HK-2 (cell line): Measurements from ENCODE around the gene FXR1.
A peak's percentile ranks its signal among the peaks of the same experiment; 100 is the strongest.
"Not testable (repeated sequence)": the region's sequence is repeated elsewhere in the genome, so short reads cannot be mapped to it uniquely, and the experiment has no call there.

ENCODE experiments used
- DNase-seq: peaks from one replicate; pipeline ENCODE4 v3.0.0-alpha.2; 2018; ENCODE audit not compliant: unreplicated experiment

The FXR1 gene

DNA sequence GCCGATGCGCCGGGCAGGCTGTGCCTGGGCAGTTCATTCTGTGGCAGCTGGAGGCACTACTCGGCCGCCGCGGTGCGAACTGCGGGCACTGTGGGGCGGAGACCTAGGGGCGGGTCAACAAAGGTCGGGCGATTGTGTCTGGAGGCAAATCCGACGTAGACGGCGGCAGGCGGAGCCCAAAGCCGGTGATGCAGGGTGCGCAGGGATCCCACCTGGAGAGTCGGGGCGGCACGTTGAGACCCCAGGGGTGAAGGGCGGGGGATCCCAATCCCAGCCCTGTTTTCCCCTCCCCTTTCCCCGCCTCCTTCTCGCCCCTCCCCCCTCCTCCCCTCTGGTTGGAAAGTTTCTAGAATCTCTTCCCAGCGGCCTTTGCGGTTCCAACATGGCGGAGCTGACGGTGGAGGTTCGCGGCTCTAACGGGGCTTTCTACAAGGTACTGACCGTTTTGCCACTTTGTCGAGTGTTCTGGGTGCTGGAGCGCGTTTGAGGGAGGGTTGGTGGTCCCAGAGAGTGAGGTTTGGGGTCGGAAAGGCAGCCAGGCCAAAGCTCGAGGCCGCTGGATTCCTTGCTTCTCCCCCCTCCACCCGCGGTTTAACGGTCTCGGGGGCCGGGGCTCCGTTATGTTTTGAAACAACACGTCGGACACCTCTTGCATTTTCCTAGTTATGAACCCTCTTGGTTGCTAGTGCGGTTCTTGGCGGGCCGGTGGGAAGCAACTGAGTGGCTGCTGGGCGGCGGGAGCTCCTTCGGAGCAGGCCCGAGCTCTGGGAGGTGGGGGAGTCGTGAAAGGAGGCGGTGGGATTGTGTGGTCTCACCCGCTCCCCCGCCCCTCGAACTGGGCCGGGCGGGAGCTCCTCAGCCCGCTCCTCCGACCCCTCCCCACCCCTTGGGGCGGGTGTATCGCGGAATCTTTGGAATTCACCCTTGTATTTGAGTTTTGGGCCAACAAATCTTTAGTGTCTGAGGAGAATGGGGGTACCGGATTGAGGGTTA, at the start of gene FXR1:
TSS of gene FXR1 (plus strand) at position 367 of the 993 bp plus-strand sequence. CDS start at position 383, 16 bp downstream.
- DNase-seq: peak; percentile 98

DNA sequence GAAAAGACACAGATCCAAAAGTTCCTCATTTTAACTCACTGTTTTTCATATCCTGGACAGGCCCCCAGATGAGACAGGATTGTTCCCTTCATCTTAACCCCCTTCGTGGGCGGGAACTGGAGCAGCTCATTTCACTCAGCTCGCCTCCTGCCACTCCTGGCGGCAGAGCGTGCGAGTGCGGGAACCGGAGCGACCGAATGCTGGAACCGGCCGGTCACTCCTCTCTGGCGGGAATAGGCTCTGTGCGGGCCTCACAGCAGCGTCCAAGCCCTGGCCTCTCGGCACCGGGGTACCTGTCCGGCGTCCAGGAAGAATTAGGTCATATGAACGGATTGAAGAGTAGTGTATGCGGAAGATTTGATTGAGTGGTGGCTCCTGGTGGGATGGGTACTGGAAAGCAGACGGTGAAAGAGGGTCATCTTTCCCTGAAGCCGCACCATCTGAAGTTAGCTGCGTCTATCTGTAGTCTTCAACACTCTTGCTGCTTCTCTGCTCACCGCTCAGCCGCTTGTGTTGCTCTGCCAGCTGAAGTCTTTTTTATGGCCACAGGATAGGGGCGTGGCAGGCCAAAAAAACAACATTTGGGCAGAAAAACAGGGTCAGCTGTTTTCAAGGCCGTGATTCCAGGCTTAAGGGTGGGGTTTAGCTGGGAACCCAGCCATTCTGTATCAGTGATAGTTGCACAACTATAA, 42.3 kb upstream of the FXR1 start:
- DNase-seq: no peak

DNA sequence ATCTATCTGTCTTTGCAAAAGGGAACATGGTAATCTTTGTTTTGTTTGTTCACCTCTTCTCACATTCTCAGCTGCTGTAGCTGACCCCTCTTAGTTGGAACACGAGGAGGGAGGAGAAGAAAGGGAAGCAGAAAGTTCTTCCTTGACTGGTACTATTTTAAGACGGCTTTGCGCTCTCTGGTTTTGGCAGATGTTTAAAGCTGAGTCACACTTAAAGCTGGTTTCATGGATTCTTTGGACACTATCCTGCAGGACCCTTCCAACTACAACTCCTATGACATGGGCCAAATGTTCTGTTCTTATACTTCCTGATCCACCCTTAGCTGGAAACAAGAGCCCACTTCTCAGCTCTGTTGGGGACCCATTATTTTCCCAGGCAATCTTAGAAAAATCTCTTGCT, 40.6 kb upstream of the FXR1 start:
- no peak for DNase-seq

DNA sequence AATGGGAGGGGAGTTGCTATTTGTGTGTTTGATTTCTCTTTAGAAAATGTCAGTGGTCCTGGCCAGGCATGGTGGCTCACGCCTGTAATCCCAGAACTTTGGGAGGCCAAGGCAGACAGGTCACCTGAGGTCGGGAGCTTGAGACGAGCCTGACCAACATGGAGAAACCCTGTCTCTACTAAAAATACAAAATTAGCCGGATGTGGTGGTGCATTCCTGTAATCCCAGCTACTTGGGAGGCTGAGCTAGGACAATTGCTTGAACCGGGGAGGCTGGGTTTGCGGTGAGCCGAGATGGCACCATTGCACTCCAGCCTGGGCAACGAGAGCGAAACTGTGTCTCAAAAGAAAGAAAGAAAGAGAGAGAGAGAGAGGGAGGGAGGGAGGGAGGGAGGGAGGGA, 40.0 kb upstream of the FXR1 start:
- not testable (repeated sequence) for DNase-seq

DNA sequence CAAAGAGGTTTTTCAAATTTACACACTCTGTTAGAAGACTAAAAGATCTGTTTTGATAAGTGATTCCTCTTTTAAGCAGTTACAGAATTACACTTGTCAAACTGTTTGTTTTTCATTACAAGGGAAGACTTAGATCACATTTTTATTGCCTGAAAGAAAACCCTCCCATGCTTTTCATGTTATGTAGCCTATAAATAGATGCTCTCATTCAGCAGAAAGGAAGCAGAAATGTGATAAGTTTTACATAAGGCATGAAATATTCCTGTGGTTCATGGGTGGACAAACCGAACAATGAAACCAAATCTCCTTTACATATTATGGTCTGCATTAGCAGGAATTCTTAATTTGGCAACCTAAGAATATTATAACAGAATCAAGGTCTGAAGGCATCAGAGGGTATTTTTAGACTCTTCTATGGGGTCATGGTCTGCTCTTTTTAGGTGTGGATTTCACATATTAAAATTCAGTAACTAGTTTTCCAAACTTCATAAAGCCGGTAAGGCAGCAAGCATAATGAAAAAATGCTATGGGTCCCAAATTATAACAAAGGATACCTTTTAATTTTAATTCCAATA, 37.3 kb upstream of the FXR1 start:
- DNase-seq: no peak

DNA sequence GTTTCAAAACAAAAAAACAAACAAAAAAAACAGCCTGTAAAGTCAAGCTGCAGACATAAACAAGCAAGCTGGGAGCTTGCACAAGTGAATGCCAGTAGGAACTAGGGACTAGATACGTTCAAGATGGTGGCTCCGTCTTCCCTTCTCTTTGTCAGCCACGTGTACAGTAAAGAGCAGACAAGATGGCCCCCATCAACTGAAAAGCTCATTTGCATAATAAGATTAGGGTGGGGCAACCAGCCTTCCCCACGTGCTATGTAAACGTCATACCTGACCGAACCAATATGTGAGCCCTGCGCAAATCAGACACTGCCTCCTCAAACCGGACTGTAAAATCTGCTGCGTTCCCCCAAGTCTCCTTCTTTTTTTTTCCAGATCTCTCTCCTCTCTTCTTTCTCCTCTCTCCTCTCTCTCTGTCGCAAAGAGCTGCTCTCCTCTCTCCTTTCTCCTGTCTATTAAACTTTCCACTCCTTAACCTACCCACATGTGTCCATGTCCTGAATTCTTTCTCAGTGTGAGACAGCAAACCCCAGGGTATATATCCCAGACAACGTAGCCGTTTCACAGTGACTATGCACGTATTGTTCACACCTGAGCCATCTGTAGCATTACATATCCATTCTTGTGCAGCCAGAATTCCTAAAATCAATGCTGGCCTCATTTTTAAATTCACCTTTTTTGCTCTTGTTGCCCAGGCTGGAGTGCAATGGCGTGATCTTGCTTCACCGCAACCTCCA, 31.2 kb upstream of the FXR1 start:
- DNase-seq: no peak

DNA sequence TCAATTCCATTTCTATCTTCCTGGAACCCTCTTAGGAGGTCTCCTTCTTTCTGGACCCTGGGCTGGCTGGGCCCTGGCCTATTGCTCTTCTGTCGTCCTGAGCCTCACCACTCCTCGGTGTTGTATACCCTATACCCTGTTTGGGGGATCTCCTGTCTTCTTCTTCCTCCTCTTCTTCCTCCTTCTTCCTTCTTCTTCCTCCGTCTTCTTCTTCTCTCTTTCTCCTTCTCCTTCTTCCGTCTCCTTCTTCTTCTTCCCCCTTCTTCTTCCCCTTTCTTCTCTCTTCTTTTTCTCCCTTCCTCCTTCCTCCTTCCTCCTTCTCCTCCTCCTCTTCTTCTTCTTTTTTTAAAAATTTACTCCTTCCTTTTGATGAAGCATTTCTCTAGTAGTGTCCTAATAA, 30.4 kb upstream of the FXR1 start:
- DNase-seq: no peak

DNA sequence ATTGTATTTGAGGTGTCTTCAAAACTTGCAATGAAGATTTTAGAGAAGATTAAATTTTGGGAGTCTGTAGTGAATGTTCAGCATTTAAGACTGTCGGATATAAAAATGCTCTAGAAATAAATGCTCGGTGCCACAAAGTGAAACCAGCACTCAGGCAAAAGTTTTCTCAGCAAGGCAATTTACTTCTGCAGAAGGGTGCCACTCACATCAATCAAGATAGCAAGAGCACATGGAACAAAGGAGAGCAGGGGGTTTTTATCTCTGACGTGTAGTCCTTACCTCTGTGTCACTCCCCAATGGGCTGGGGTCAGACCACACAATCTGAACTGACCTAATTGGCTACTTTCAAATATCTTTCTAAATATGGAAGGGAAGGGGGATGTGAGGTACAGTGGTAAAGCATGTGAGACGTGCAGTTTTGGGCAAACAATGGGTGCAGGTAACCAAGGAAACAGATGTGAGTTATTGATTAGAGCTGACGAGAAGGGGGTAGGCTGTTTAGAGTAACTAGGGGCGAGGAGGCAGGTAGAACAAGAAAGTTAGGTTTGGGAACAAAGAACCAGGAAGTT, 23.4 kb upstream of the FXR1 start:
- no peak for DNase-seq

DNA sequence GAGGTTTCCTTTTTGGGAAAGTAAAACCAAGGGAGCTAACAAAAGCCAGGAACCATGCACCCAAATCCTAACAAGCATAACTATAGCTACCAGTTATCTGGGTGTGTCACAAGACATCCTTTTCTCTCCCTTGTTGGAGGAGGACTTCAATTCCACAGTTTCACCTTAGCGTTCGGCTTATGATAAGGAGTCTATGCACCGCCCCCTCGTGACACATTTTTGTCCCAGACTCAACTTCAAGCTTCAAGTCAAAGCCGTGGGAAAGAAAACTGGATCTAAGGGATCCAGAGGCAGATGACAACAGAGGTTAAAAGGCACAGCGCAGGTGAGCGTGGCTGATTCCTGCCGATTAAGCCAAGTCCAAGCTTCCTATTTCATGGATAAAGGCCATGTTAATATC, 13.9 kb upstream of the FXR1 start:
- DNase-seq: no peak

DNA sequence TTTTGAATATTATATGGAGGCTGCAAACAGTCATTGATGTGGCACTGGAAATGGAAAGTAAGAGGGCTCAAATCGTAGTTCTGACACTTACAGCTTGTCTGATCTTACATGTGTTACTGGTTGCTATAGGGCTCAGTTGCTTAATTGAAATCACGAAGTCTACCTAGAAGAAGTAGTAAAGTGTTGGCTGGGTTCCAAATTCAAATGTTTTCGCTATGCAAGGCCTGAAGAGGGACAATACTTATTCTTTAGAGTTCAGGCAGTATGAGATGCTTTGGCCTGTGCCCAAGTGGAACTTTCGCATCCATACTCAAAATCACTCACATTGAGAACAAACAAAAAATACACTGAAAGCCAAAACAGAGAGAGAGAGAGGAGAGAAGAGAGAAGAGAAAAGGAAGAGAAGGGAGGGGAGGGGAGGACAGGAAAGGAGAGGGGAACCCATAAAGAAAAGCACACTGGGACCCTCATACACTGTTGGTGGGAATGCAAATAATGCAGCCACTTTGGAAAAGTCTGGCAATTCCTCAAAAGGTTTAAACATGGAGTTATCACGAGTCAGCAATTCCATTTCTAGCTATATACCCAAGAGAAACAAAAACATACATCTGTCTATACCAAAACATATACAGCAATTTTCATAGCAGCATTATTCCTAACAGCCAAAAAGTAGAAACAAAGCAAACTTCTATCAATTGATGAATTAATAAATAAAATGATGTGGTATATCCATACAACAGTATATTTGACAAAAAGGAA, 2.9 kb upstream of the FXR1 start:
- DNase-seq: no peak

DNA sequence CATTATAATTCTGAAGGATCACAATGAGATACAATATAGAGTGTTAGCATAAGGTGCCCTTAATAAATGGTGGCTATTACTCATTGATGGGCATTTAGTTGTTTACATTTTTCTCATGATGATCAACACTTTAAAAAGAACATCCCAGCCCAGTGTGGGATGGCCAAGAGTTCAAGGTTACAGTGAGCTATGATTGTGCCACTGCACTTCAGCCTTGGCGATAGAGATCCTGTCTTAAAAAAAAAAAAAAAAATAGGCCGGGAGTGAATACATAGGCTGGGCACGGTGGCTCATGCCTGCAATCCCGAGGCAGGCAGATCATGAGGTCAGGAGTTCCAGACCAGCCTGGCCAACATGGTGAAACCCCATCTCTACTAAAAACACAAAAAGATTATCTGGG, 1.6 kb upstream of the FXR1 start:
- no peak for DNase-seq

DNA sequence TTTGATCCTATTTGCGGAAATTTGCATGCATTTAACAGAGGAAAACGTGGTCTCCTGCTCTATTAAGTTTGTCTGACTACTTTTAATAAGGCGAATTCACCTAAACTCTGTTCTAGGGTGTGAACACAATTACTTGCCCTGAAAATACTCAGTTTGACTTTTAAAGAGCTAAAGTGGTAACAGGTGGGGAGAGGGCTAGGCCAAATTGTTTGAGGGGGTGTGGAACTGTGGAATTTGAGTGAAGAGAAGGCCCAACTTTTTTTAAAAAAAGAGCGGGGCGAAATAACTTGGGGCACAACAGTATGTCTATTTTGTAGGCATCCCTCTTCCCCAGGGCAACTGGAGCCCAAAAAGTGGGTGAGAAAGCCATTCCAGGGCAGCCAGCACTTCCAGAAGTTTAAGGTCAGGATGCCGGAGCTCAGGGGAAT, 580 bp upstream of the FXR1 start:
- no peak for DNase-seq

DNA sequence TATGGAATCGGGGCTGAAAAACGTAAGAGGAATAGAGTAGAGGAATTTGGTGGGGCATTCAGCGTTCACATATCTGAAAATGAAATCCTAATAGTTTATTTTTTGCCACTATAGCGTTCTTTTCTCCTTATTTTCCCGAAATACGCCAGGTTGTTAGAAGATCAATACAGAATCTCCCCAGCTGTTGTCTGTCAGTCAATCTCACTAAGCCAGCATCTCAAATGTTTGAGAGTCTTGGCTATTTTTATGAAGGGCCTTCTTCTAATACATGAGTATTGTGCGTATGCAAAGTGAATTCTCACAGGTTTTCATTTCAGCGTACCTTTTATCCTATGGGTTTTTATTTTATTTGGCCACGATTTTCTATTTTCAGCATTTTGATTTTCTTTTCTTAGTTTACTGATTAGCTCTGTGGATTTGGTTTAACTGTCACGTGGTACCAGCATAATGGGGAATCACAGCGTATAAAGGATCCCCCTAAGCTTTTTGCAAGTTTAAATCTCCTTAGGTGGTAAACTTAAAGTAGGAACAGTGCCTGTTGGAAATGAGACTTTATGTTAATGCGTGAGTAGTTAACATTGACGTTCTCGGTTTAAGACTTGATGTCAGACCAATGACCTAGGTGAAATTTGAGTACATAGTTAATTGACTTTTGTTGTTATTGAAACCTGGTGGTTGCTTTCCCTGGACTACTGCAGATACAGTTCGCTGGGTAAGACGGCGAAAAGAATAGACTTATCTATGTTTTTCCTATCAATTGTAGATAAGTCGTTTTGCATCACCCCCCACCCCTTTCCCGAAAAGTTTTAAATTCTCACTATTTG, 1.3 kb downstream of the FXR1 start:
- DNase-seq: no peak

DNA sequence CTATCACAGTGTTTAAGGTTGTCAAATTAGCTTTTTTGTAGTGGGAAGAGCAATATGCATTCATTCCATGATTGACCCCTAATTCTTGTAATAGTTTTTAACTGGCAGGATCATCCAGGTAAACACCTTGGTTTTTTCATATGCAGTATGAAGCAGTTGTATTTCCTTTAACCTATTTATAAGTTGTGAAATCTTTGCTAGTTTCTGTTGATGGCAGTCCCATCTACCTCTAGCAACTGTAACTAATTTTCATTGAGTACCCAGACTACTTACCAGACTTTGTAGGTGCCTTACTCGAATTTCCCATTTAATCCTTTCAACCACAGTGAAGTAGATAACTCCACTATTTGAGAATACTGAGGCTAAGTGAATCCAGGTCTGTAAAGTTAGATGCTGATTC, 6.1 kb downstream of the FXR1 start:
- no peak for DNase-seq

DNA sequence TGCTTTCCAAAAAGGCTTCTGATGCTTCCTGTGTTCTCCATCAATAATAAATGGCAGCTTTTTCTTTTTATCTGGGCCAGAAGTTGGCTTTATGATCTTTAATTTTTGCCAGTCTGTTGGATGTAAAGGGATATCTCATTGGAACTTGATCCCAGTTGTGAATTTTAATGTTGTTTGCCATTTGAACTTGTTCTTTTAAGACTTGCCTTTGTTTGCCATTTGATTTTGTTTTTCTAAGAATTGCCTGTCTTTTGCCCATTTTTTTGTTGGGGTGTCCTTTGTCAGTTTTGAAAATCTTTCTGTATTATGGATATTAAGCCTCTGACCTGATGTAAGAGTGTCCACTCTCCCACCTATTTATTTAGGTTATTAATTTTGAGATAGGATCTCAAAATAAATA, 9.8 kb downstream of the FXR1 start:
- no peak for DNase-seq

DNA sequence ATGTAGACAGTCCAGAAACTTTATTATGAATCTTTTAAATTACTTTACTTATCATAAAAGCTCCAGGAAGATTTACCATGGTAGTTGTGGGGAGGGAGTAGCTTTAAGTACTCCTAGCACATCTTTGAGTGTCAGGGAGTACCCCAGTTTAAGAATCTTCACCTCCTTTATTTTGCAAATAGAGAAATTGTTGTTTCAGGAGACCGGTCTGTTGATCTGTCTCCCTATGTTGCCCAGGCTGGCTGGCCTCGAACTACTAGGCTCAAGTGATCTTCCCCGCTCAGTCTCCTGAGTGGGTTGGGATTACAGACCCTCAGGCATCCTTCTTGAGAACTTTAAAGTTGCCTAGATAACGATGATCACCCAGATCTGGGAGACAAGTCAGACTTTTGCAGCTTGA, 11.1 kb downstream of the FXR1 start:
- DNase-seq: no peak

DNA sequence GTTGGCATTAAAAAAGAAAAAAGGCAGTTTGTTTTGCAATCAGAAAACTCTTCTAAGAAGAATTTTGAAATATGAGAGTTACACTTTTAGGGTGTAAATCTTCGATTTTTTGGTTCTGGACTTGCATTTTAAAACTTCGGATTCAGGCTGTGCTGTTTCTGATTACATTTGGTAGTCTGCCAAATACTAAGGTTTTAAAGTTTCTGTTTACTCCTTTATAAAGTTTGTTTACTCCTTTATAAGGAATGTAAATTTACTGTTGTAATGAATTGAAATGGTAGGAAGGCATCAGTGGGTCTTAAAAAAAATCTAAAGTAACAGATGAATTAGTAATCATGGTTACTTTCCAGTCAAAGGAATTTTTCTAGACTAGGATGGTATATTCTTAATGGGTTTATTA, 14.1 kb downstream of the FXR1 start:
- no peak for DNase-seq

DNA sequence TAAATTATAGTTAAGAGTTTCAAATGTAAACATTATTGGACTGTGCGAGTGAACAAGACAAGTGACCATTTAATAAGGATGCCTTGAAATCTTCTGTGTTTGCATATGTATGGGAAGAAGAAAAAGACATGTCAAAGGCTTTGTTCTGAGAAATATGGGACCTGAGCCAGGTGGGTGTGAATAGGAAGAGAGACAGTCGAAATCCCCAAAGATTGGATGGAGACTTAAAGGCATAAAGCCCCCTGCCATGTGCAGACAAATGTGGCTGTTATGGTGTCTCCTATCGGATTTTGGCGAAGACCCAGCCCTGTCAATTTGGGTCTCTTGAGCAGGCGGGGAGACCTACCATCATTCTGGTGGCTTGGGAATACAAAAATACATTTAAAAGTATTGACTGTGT, 16.9 kb downstream of the FXR1 start:
- DNase-seq: no peak

DNA sequence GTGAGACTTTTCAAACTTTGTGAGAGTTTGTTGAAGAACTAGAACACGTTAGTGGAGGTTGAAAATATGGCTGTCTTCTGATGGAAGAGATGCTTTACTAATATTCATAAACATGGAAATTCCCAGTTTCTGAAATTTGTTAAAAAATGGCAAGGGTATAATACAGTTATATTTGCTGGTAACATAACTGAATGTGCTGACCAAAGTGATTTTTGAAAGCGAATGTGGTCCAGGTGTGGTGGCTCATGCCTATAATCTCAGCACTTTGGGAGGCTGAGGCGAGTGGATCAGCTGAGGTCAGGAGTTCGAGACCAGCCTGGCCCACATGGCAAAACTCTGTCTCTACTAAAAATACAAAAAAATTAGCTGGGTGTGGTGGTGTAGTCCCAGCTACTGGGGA, 18.1 kb downstream of the FXR1 start:
- DNase-seq: no peak

DNA sequence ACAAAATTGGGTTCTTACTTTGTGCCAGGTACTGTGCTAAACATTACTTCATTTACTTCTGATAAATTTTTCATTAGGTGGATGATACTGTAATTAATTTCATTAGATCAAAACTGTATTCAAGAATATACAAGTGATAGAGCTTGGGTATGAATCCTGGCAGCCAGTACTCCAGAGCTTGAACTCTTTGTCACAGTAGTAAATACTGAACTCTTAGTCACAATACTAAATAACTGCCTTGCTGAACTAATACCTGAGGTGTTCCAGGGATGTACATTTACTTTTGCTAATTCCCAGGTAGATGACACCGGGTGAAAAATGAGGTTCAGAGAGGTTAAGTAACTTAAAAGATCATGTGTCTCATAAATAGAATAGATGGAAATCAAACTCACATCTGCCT, 20.3 kb downstream of the FXR1 start:
- DNase-seq: no peak
